NB4 (cell line): Measurements from ENCODE around the gene PPP1R12B.

Experiments used
- MYC ChIP-seq: IDR thresholded peaks from 2 replicates; pipeline ENCODE4 v1.6.1; 2011; ENCODE audit warnings: low read depth, low read length
- POLR2A ChIP-seq: IDR thresholded peaks from 2 replicates; pipeline ENCODE4 v1.6.1; 2011; ENCODE audit warnings: mild to moderate bottlenecking; ENCODE audit not compliant: insufficient read length; ENCODE audit errors: extremely low read depth
- TF ChIP-seq, protein P1 (sequence below): IDR thresholded peaks from one replicate; pipeline ENCODE4 v1.5.1; 2012; ENCODE audit warnings: low read depth, low read length
- TF ChIP-seq, protein P2 (sequence below): IDR thresholded peaks from 2 replicates; pipeline ENCODE4 v1.6.1; 2011; ENCODE audit warnings: low read depth, low read length

DNA sequence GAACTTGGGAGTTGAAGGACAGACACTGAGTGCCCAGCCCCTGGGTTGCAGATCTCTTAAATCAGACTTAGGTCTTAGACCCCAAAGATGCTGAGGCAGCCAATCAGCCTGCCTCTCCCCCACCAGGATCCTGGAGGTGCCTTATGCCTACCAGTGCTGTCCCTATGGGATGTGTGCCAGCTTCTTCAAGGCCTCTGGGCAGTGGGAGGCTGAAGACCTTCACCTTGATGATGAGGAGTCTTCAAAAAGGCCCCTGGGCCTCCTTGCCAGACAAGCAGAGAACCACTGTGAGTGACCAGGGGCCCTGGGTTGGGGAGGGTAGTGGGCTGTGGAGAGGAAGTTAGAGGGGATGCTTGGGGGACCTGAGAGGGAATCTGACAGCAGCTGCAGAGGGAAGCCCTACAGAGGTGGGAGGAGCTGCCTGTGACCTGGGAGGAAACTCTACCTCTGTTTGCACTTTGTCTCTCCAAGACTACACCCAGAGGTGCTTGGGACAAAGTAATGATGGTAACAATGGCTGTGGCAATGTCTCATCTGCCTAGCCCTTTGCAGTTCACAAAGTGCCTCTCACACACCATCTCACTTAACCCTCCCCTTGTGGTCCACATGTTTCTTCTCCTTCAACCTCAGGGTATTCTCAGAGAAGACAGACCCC is 38.3 kb upstream of the PPP1R12B start:
- no peak for TF ChIP-seq POLR2A
- TF ChIP-seq, protein P1, sequence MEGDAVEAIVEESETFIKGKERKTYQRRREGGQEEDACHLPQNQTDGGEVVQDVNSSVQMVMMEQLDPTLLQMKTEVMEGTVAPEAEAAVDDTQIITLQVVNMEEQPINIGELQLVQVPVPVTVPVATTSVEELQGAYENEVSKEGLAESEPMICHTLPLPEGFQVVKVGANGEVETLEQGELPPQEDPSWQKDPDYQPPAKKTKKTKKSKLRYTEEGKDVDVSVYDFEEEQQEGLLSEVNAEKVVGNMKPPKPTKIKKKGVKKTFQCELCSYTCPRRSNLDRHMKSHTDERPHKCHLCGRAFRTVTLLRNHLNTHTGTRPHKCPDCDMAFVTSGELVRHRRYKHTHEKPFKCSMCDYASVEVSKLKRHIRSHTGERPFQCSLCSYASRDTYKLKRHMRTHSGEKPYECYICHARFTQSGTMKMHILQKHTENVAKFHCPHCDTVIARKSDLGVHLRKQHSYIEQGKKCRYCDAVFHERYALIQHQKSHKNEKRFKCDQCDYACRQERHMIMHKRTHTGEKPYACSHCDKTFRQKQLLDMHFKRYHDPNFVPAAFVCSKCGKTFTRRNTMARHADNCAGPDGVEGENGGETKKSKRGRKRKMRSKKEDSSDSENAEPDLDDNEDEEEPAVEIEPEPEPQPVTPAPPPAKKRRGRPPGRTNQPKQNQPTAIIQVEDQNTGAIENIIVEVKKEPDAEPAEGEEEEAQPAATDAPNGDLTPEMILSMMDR, result no peak
- no peak for TF ChIP-seq MYC
- TF ChIP-seq, protein P2, sequence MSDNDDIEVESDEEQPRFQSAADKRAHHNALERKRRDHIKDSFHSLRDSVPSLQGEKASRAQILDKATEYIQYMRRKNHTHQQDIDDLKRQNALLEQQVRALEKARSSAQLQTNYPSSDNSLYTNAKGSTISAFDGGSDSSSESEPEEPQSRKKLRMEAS, result no peak
